GM20000 (cell line): ENCODE measurements around the gene RTP5.

Source experiments
- DNase-seq: peaks from one replicate; pipeline ENCODE4 v3.0.0; 2012; ENCODE audit warnings: low spot score
- CTCF ChIP-seq: IDR thresholded peaks from 2 replicates; pipeline ENCODE4 v1.5.1; 2012; ENCODE audit warnings: mild to moderate bottlenecking, control low read depth; ENCODE audit errors: extremely low read depth, missing control alignments

Gene RTP5

GRCh38 chr2:241857572-241858121 lies 11.9 kb upstream of the RTP5 start:
- no peak for TF ChIP-seq CTCF
- peak; percentile 27 for DNase-seq

GRCh38 chr2:241858206-241859016 lies 11.1 kb upstream of the RTP5 start, which contains the start of gene PDCD1:
PDCD1 (minus strand) TSS chr2:241858894; CDS start chr2:241858838, 56 bp downstream.
- no peak for TF ChIP-seq CTCF
- peak; percentile 89 for DNase-seq

- DNase-seq = peak; percentile 66
- no peak for TF ChIP-seq CTCF
These were observed 10.5 kb upstream of the RTP5 start for GRCh38 chr2:241859017-241859435.

GRCh38 chr2:241859436-241860183 lies 9.9 kb upstream of the RTP5 start:
- DNase-seq = peak; percentile 88
- peak; percentile 24 for TF ChIP-seq CTCF

GRCh38 chr2:241860184-241861078 lies 9.1 kb upstream of the RTP5 start:
- TF ChIP-seq CTCF = no peak
- no peak for DNase-seq

GRCh38 chr2:241861264-241861663 lies 8.3 kb upstream of the RTP5 start:
- TF ChIP-seq CTCF = no peak
- no peak for DNase-seq
